Fibroblast of gingiva (primary cell): ENCODE results near the gene AGAP1.

Experiments used
- DNase-seq: peaks from one replicate; pipeline ENCODE4 v3.0.0-alpha.2; 2011; ENCODE audit warnings: low read depth

AGAP1 gene

GRCh38 chr2:235638541-235639427 lies 144.9 kb downstream of the AGAP1 start:
- DNase-seq: no peak

GRCh38 chr2:235639428-235639773 lies 145.6 kb downstream of the AGAP1 start:
- DNase-seq: peak; percentile 96

GRCh38 chr2:235639885-235640284 lies 146.0 kb downstream of the AGAP1 start:
- DNase-seq: no peak

- no peak for DNase-seq
Measured at GRCh38 chr2:235640377-235640776, 146.5 kb downstream of the AGAP1 start.

GRCh38 chr2:235640926-235641723 lies 147.3 kb downstream of the AGAP1 start:
- peak; percentile 55 for DNase-seq

- DNase-seq: no peak
Measured at GRCh38 chr2:235641956-235642355, 148.1 kb downstream of the AGAP1 start.

GRCh38 chr2:235642446-235643098 lies 148.7 kb downstream of the AGAP1 start:
- no peak for DNase-seq

- DNase-seq: no peak
Measured at GRCh38 chr2:235643680-235644511, 150.1 kb downstream of the AGAP1 start.

GRCh38 chr2:235647264-235647663 lies 153.4 kb downstream of the AGAP1 start:
- no peak for DNase-seq

- DNase-seq: peak; percentile 36
Measured at GRCh38 chr2:235647877-235648276, 154.0 kb downstream of the AGAP1 start.

GRCh38 chr2:235649418-235649817 lies 155.6 kb downstream of the AGAP1 start:
- no peak for DNase-seq

GRCh38 chr2:235651643-235652042 lies 157.8 kb downstream of the AGAP1 start:
- no peak for DNase-seq

- DNase-seq: no peak
Measured at GRCh38 chr2:235654103-235654813, 160.4 kb downstream of the AGAP1 start.

GRCh38 chr2:235658351-235659174 lies 164.7 kb downstream of the AGAP1 start:
- DNase-seq: no peak

- DNase-seq: peak; percentile 82
Measured at GRCh38 chr2:235659767-235660322, 166.0 kb downstream of the AGAP1 start.

- no peak for DNase-seq
Measured at GRCh38 chr2:235660484-235661082, 166.7 kb downstream of the AGAP1 start.

- no peak for DNase-seq
Measured at GRCh38 chr2:235661167-235661937, 167.5 kb downstream of the AGAP1 start.

- no peak for DNase-seq
Measured at GRCh38 chr2:235661952-235662351, 168.1 kb downstream of the AGAP1 start.

GRCh38 chr2:235663875-235664274 lies 170.0 kb downstream of the AGAP1 start:
- DNase-seq: no peak
